Measurements from ENCODE around the gene IDH2. TPM values are rescaled to one million over a fixed set of nuclear protein-coding genes. Genes with fewer than 3 reads are reported as not detected.

Gene IDH2
- total and polyA plus RNA-seq, 2 of the 4 experiments (the other 2 are of a cell fraction), result 84.9 to 118 TPM

GRCh38 chr15:90067953-90068606 lies 34.2 kb downstream of the IDH2 start:
- Histone ChIP-seq H3K9me1 (ENCODE audit: insufficient read depth, low read length) (peaks cover 3% of the 10 kb centered on the region), H3K4me3 (ENCODE audit: insufficient read depth, low read depth, low read length) (no peak overlapping the region), H3K56ac (ENCODE audit: extremely low read depth, insufficient read depth, low read length) (no peak overlapping the region), H2BK120ac (ENCODE audit: low read depth, low read length) (no peak overlapping the region), H3K4ac (ENCODE audit: low read depth, low read length) (no peak overlapping the region), H2AFZ (replicated peaks; ENCODE audit: low read length, poor library complexity) (no peak overlapping the region), H2AK5ac (ENCODE audit: low read depth, low read length) (no peak overlapping the region), H4K91ac (ENCODE audit: insufficient read depth, low read depth, low read length) (no peak overlapping the region), H3K23ac (ENCODE audit: low read depth, low read length) (no peak overlapping the region), H4K20me1 (ENCODE audit: insufficient read depth, low read length) (peaks cover 3% of the 10 kb centered on the region; the same call in 1 of the 2 replicates), H3K27me3 (ENCODE audit: control insufficient read depth, insufficient read depth, low read length) (no peaks in the 10 kb centered on the region), H3K4me1 (ENCODE audit: control insufficient read depth, insufficient read depth, low read length) (no peaks in the 10 kb centered on the region), H3K9ac (ENCODE audit: low read depth, low read length) (no peak overlapping the region), H4K5ac (ENCODE audit: low read depth, low read length) (no peak overlapping the region), H2BK5ac (ENCODE audit: low read depth, low read length, poor library complexity, severe bottlenecking) (no peak overlapping the region), H3K9me3 (ENCODE audit: control insufficient read depth, insufficient read depth, low read length) (no peaks in the 10 kb centered on the region), H3K18ac (ENCODE audit: low read depth, low read length) (no peak overlapping the region), H3K14ac (replicated peaks; ENCODE audit: low read depth, low read length) (no peak overlapping the region), H2BK20ac (ENCODE audit: low read depth, low read length) (no peak overlapping the region), H3K36me3 (ENCODE audit: control insufficient read depth, insufficient read depth, low read length) (peaks cover 19% of the 10 kb centered on the region), H4K8ac (ENCODE audit: low read depth in 2 of 2, low read length in 2 of 2) (no peak overlapping the region), H2BK15ac (ENCODE audit: low read depth, low read length) (no peak overlapping the region), H3K4me2 (ENCODE audit: low read depth, low read length) (no peak overlapping the region), H2AK9ac (replicated peaks; ENCODE audit: low read depth, low read length, poor library complexity) (peak overlapping the region; percentile 36), H3K27ac (ENCODE audit: insufficient read depth, low read length) (no peak overlapping the region), H3K79me1 (ENCODE audit: low read depth in 1 of 2, low read length in 2 of 2) (peaks cover 3 to 26% of the 10 kb centered on the region in 2 experiments; a peak in 3 of 4 replicates)
- POLR2A ChIA-PET (ENCODE audit: unreplicated experiment), result no interaction called here
- intact Hi-C loops (cut with micrococcal nuclease), result no loop called here
- TF ChIP-seq BHLHE40 (IDR thresholded peaks at IDR 0.05; ENCODE audit: low read depth, low read length), result no peak
- TF ChIP-seq NFE2L2 (IDR thresholded peaks at IDR 0.05; ENCODE audit: low read depth, low read length), result no peak
- no peak for TF ChIP-seq CHD1 (IDR thresholded peaks at IDR 0.05; ENCODE audit: low read depth, low read length)
- no peak for TF ChIP-seq MXI1 (IDR thresholded peaks at IDR 0.05; ENCODE audit: borderline replicate concordance, low read depth, low read length)
- no peak for TF ChIP-seq POLR2A (IDR thresholded peaks at IDR 0.05; ENCODE audit: low read depth, low read length)
- TF ChIP-seq, protein P1, sequence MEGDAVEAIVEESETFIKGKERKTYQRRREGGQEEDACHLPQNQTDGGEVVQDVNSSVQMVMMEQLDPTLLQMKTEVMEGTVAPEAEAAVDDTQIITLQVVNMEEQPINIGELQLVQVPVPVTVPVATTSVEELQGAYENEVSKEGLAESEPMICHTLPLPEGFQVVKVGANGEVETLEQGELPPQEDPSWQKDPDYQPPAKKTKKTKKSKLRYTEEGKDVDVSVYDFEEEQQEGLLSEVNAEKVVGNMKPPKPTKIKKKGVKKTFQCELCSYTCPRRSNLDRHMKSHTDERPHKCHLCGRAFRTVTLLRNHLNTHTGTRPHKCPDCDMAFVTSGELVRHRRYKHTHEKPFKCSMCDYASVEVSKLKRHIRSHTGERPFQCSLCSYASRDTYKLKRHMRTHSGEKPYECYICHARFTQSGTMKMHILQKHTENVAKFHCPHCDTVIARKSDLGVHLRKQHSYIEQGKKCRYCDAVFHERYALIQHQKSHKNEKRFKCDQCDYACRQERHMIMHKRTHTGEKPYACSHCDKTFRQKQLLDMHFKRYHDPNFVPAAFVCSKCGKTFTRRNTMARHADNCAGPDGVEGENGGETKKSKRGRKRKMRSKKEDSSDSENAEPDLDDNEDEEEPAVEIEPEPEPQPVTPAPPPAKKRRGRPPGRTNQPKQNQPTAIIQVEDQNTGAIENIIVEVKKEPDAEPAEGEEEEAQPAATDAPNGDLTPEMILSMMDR (conservative IDR thresholded peaks at IDR 0.05; ENCODE audit: low read depth, low read length), result no peak
- no peak for TF ChIP-seq RFX5 (IDR thresholded peaks at IDR 0.05; ENCODE audit: low read depth, low read length)
- TF ChIP-seq ELK1 (IDR thresholded peaks at IDR 0.05; ENCODE audit: borderline replicate concordance, low read depth, low read length), result no peak
- TF ChIP-seq USF2 (IDR thresholded peaks at IDR 0.05; ENCODE audit: low read depth, low read length), result no peak
- in situ Hi-C loops (cut with MboI; ENCODE audit: low sequenced_read_pairs), result no loop called here
- DNase-seq, result no peak
- no TSS peak for BruUV-seq (replicated peaks)
- no peak for ATAC-seq (ENCODE audit: low read depth)
- dilution Hi-C loops (cut with HindIII; ENCODE audit: low sequenced_read_pairs, unreplicated experiment), result no loop called here
- CTCF ChIA-PET, result interaction anchor here (0.6 kb wide), 1 partner anchor 170 kb away, joined by 3 read pairs; no protein-coding TSS in a partner anchor
- 94% methylated on average over 27 of the region's 37 CpGs; no CpG with 5 or more reads in 1 of the 2 experiments for WGBS, 2 experiments (ENCODE audit: extremely low coverage in 2 of 2, insufficient read length in 1 of 2)
